Activated B cell treated with CpG ODN at 0.5 μM for 24 hours (primary cell): ENCODE results near the gene CYB561D2. TPM values are rescaled to one million over a fixed set of nuclear protein-coding genes. Genes with fewer than 3 reads are reported as not detected.

Experiments used
- ATAC-seq: fragments of 200-7000 bp; cut with Tn5 transposase; one replicate; pipeline ENCODE4 v1.10.0; 2021; ENCODE audit warnings: low read depth, mild to moderate bottlenecking, moderate library complexity
- CTCF ChIA-PET: fragments of 350-600 bp; sonication (Branson Sonifier 250); formaldehyde crosslinking; loops from one replicate; lab custom pipeline; 2021; ENCODE audit warnings: antibody characterized with exemption; lab: Charles Lee
- POLR2A ChIA-PET: fragments of 350-600 bp; sonication (Branson Sonifier 250); formaldehyde crosslinking; loops from one replicate; lab custom pipeline; 2021; ENCODE audit warnings: antibody characterized with exemption; lab: Charles Lee
- DNase-seq: peaks from one replicate; pipeline ENCODE4 v3.0.0; 2022
- H3K27ac Mint-ChIP-seq: one replicate; pipeline ENCODE4 v1.8.0; 2020; ENCODE audit warnings: mixed read lengths
- H3K27me3 Mint-ChIP-seq: one replicate; pipeline ENCODE4 v1.8.0; 2021; ENCODE audit warnings: mixed read lengths
- H3K36me3 Mint-ChIP-seq: one replicate; pipeline ENCODE4 v1.8.0; 2021; ENCODE audit warnings: low read depth, mixed read lengths
- H3K4me1 Mint-ChIP-seq: one replicate; pipeline ENCODE4 v1.8.0; 2021; ENCODE audit warnings: mixed read lengths
- H3K4me3 Mint-ChIP-seq: one replicate; pipeline ENCODE4 v1.8.0; 2020; ENCODE audit warnings: mild to moderate bottlenecking, mixed read lengths
- H3K9me3 Mint-ChIP-seq: one replicate; pipeline ENCODE4 v1.8.0; 2020; ENCODE audit warnings: mixed read lengths
- CTCF ChIP-seq: fragments of 200-600 bp; IDR thresholded peaks from one replicate; pipeline ENCODE4 v1.8.0; 2022; ENCODE audit warnings: antibody characterized with exemption, mild to moderate bottlenecking
- intact Hi-C: fragments of 100-400 bp; cut with micrococcal nuclease; formaldehyde crosslinking; loops from one replicate; pipeline ENCODE4 v1.15.1; 2024
- total RNA-seq: library from RNA; stranded (reverse); gene quantifications from 2 replicates; pipeline ENCODE4 v1.2.3, GENCODE V29; 2022

CYB561D2 gene
- total RNA-seq, 1 donor from 2014 or later, result 26.0 TPM

DNA sequence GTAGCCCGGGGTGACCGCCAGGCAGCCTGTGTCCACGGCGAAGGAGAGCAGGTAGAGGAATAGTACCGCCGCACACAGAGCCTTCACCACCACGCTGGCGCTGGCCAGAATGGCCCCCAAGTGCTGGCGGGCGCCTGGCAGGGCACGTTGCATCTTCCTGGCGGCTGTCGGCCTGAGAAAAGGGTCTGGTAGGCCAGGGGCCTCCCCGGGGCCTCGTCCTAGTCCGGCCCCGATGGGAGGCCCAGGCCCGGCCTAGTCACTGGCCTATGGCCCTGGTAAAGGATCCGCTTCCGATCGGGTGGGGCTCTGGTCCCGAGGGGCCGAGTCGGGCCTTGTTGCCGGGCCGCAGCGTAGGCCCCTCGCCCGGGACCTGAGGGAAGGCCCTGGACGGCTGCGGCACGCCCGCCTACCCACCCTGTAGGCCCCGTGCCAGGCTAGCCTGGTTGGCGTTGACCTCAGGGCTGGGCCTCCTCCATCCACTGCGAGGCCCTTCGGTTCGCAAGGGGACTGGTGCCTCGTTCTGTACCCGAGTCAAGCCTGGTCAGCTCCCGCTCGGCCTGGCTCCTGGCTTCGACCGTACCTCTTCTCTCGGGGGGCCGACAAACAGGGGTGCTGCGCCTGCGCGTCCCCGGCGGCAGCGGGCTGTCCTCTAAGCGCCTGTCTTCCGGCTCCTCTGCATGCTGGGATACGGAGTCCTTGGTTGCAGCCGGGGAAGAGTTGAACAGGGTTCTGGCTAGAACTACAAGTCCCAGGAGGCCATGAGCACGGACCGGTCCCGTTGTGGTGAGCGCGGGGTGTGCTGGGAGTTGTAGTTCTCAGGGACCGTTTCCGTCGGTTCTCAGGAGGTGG is 8.5 kb downstream of the CYB561D2 start, which contains the start of gene TMEM115:
Gene TMEM115 (minus strand): TSS at position 611 of the 849 bp plus-strand sequence. CDS start 458 bp downstream, at position 153.
- DNase-seq, result peak; percentile 88
- peaks cover 49% of the 10 kb centered on the region for H3K4me1 Mint-ChIP-seq

DNA sequence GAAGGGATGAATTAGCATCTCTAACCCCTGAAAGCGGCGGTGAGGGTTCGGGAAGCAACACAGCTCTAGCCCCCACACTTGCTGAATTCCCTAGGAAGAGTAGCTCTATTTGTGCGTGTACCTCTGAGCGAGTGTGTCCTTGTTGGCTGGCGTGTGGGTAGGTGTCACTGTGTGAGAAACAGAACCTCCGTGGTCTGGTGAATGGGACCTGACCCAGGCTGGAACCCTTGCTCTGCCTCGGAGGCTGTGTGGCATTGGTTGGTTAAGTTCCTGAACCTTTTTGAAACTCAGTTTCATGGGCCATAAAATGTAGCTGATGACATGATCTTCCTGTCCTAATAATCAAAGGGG is 9.1 kb downstream of the CYB561D2 start:
- Mint-ChIP-seq H3K9me3 (no peaks in the 10 kb centered on the region), H3K27me3 (no peaks in the 10 kb centered on the region), H3K4me1 (peaks cover 50% of the 10 kb centered on the region), H3K4me3 (peak overlapping the region; percentile 96), H3K36me3 (peaks cover 30% of the 10 kb centered on the region), H3K27ac (peak overlapping the region; percentile 89)
- ATAC-seq (peak; percentile 25), DNase-seq (no peak)
- TF ChIP-seq CTCF, result no peak
- intact Hi-C loops, result loop anchor here (1.0 to 10.0 kb wide), 11 partner anchors 8 to 1695 kb away; partner anchors contain the start of genes DUSP7, HEMK1, HYAL3 and IFRD2
- ChIA-PET POLR2A (interaction anchor here (0.6 to 1.6 kb wide), 6 partner anchors 9 to 59 kb away, joined by 3 to 15 read pairs (median 5); partner anchors contain the start of genes CYB561D2 and NPRL2), CTCF (interaction anchor here (0.8 kb wide), 1 partner anchor 13 kb away, joined by 3 read pairs; no protein-coding TSS in a partner anchor)

More for the DNA sequence above, 8.5 kb downstream of the CYB561D2 start, which contains the start of gene TMEM115:
- H3K4me3 Mint-ChIP-seq, result peak within 1 kb of the TSS; percentile 96
- peak; percentile 100 for ATAC-seq
- ChIA-PET CTCF (interaction anchor here (0.8 kb wide), 1 partner anchor 12 kb away, joined by 3 read pairs; no protein-coding TSS in a partner anchor), POLR2A (interaction anchor here (0.6 to 1.6 kb wide), 7 partner anchors 9 to 58 kb away, joined by 3 to 15 read pairs (median 5); partner anchors contain the start of genes CYB561D2, NPRL2 and RASSF1)
- no peak for TF ChIP-seq CTCF
- no peaks in the 10 kb centered on the region for H3K9me3 Mint-ChIP-seq
- intact Hi-C loops, result loop anchor here (1.0 to 10.0 kb wide), 11 partner anchors 8 to 1696 kb away; partner anchors contain the start of genes DUSP7, HEMK1, HYAL3 and IFRD2
- no peaks in the 10 kb centered on the region for H3K27me3 Mint-ChIP-seq
- H3K27ac Mint-ChIP-seq, result peak within 1 kb of the TSS; percentile 89
- peaks cover 36% of the 10 kb centered on the region for H3K36me3 Mint-ChIP-seq

DNA sequence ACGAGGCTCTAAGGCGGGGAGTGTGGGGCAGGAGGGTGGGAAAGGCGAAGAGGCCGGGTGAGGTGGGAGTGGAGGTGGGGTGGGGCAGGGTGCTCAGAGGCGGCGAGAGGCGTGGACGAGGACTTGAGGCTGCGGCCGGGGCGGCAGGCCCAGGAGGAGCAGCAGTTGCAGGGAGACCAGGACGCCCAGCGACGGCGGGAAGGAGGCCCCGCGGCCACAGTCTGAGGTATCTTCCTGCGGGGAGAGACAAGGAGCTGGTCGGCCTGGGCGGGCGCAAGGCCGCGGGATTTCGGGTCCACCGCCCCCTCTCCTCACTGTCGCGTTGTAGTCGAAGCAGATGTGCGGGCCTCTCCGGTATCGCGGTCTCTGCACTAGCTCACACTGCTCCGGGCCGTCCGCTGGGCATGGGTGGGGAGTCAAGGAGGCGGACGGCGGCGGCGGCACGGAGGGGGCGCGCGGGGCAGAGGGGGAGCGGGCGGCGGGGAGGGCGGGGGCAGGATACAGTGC is 14.0 kb downstream of the CYB561D2 start:
- ATAC-seq (peak; percentile 23), DNase-seq (no peak)
- H3K27me3 Mint-ChIP-seq, result peaks cover 2% of the 10 kb centered on the region
- intact Hi-C loops, result loop anchor here (1.0 kb wide), 3 partner anchors 14 to 252 kb away; partner anchors contain the start of genes CYB561D2 and NPRL2
- H3K4me1 Mint-ChIP-seq, result peaks cover 24% of the 10 kb centered on the region
- POLR2A ChIA-PET, result interaction anchor here (0.7 to 2.1 kb wide), 9 partner anchors 8 to 434 kb away, joined by 3 to 21 read pairs (median 4); partner anchors contain the start of genes CYB561D2, NPRL2, RASSF1 and TUSC2
- no peaks in the 10 kb centered on the region for H3K9me3 Mint-ChIP-seq
- no peak for TF ChIP-seq CTCF
- peak overlapping the region; percentile 85 for H3K4me3 Mint-ChIP-seq
- H3K36me3 Mint-ChIP-seq, result no peaks in the 10 kb centered on the region
- CTCF ChIA-PET, result interaction anchor here (1.2 kb wide), 1 partner anchor 177 kb away, joined by 4 read pairs; no protein-coding TSS in a partner anchor
- no peak overlapping the region for H3K27ac Mint-ChIP-seq

DNA sequence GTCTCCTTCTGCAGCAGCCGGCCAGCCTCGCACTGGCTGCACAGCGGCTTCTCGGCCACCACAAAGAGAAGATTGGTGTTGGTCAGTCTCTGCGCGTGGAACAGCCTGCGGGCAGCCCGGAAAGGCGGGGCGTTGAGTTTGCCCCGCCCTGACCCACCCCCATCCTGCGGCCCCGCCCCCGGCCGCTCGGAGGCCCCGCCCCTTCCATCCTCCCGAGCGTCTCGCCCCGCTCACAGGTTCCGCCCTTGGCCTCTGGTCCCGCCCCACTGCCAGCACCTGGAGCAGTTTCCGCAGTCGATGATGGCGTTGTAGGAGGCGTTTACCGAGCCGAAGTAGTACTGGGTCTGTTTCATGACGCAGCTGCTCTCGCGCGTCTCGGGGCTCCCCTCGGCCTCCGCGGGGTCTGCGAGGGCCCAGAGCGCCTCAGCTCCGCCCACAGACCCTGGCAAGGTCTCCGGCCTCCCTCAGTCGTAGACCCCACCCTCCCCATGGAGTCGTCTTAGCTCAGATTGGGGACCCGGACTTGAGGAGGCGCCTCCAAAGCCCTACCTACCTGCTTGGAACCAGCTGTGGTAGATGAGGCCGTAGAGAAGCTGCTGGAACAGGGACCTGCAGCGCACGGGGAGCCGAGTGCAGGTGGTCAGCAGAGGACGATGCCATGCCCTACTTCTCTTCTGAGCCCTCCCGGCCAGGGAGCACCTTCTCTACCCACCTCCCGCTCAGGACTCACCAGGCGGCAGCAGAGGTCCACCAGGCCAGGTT is 14.6 kb downstream of the CYB561D2 start:
- peaks cover 2% of the 10 kb centered on the region for H3K27me3 Mint-ChIP-seq
- peak overlapping the region; percentile 85 for H3K4me3 Mint-ChIP-seq
- no peaks in the 10 kb centered on the region for H3K9me3 Mint-ChIP-seq
- intact Hi-C loops, result loop anchor here (1.0 kb wide), 3 partner anchors 15 to 251 kb away; partner anchors contain the start of genes CYB561D2 and NPRL2
- ATAC-seq (peak; percentile 97), DNase-seq (peak; percentile 85)
- ChIA-PET POLR2A (interaction anchor here (1.0 to 2.1 kb wide), 9 partner anchors 9 to 251 kb away, joined by 3 to 21 read pairs (median 5); partner anchors contain the start of genes C3orf18, CYB561D2, NPRL2 and RASSF1), CTCF (interaction anchor here (1.2 kb wide), 1 partner anchor 177 kb away, joined by 4 read pairs; no protein-coding TSS in a partner anchor)
- peaks cover 19% of the 10 kb centered on the region for H3K4me1 Mint-ChIP-seq
- peak overlapping the region; percentile 83 for H3K27ac Mint-ChIP-seq
- no peak for TF ChIP-seq CTCF
- no peaks in the 10 kb centered on the region for H3K36me3 Mint-ChIP-seq
